Measurements from ENCODE around the gene MVP. TPM values are rescaled to one million over a fixed set of nuclear protein-coding genes. Genes with fewer than 3 reads are reported as not detected.

Gene MVP
- total RNA-seq, 4 donors from 2014 or later = 82.2 to 162 (median 129) TPM

DNA sequence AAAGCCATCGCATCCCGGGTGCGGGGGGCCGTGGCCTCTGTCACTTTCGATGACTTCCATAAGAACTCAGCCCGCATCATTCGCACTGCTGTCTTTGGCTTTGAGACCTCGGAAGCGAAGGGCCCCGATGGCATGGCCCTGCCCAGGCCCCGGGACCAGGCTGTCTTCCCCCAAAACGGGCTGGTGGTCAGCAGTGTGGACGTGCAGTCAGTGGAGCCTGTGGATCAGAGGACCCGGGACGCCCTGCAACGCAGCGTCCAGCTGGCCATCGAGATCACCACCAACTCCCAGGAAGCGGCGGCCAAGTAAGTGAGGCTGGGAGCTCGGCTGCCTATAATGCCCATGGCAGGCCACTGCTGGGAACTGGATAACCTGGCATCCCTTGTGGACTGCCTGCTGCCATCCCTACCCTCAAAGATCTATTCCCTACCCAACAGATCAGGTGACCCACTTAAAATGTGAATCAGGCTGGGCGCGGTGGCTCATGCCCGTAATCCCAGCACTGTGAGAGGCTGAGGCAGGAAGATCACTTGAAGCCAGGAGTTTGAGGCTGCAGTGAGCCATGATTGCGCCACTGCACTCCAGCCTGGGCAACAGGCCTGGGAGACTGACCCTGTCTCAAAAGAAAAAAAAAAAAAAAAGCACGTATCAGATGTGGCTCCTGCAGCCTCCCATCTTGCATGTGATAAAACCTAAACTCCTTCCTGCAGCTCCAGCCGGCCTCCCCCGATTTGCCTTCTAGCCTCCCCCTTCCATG, 24.5 kb downstream of the MVP start:
- no peak overlapping the region for H3K4me3 ChIP-seq
- ATAC-seq = peak; percentile 69
- H3K27ac ChIP-seq = peak overlapping the region in 3 of 4 donors; percentile 8 to 61 (median 27)
- H3K9me3 ChIP-seq = no peaks in the 10 kb centered on the region
- H3K36me3 ChIP-seq = peaks cover 0 to 86% of the 10 kb centered on the region in 2 donors
- WGBS, 2 donors (ENCODE audit: low coverage in 1 of 2) = 56 to 59% methylated on average over 3 to 4 of the region's 28 CpGs
- H3K4me1 ChIP-seq = peaks cover 0 to 28% (median 4%) of the 10 kb centered on the region in 3 donors
- no peaks in the 10 kb centered on the region for H3K27me3 ChIP-seq
- no peak for TF ChIP-seq EP300 (IDR thresholded peaks at IDR 0.05)
- no peak for TF ChIP-seq CTCF (IDR thresholded peaks at IDR 0.05)
- TF ChIP-seq POLR2A (IDR thresholded peaks at IDR 0.05) = no peak
- TF ChIP-seq POLR2AphosphoS5 (IDR thresholded peaks at IDR 0.05) = peak; percentile 7

- TF ChIP-seq POLR2A (IDR thresholded peaks at IDR 0.05) (no peak), POLR2AphosphoS5 (IDR thresholded peaks at IDR 0.05) (no peak), EP300 (IDR thresholded peaks at IDR 0.05) (no peak), CTCF (IDR thresholded peaks at IDR 0.05) (no peak)
- ATAC-seq = no peak
- no peaks in the 10 kb centered on the region for H3K9me3 ChIP-seq
- peaks cover 0 to 32% (median 4%) of the 10 kb centered on the region in 3 donors for H3K4me1 ChIP-seq
- no peak overlapping the region for H3K4me3 ChIP-seq
- WGBS, 2 donors (ENCODE audit: low coverage in 1 of 2) = 100% methylated on average over 1 of the region's 18 CpGs; no CpG with 5 or more reads in 1 of the 2 donors
- peak overlapping the region in 2 of 4 donors; percentile 11 to 12 for H3K27ac ChIP-seq
- no peaks in the 10 kb centered on the region for H3K27me3 ChIP-seq
- H3K36me3 ChIP-seq = peaks cover 0 to 77% of the 10 kb centered on the region in 2 donors
These were observed 25.4 kb downstream of the MVP start for GRCh38 chr16:29845656-29846055.

GRCh38 chr16:29848420-29849297, 28.4 kb downstream of the MVP start:
- WGBS, 2 donors (ENCODE audit: low coverage in 1 of 2) = 43 to 60% methylated on average over 1 of the region's 15 CpGs
- Histone ChIP-seq H3K4me3 (no peak overlapping the region), H3K27me3 (no peaks in the 10 kb centered on the region)

DNA sequence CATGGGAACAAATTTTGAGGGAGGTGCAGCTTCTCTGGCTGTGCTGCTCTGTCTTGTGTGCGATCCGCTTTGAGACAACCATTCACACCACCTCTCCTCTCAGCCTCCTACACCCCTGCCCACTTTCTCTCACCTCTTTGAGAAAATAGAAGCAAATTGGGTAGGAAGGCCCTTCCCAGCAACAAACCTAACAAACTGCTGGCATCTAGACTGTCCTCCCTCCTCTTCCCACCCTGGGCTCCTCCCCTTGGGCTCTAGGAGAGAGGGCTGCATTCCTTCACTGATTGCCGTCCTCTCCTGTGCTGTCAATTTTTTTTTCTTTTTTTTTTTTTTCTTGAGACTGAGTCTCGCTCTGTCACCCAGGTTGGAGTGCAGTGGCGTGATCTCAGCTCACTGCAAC, 29.2 kb downstream of the MVP start:
- no peak overlapping the region for H3K4me3 ChIP-seq
- H3K27ac ChIP-seq = peak overlapping the region in 3 of 4 donors; percentile 21 to 56 (median 48)
- H3K36me3 ChIP-seq = peaks cover 0 to 40% of the 10 kb centered on the region in 2 donors
- 33 to 47% methylated on average over 1 to 4 of the region's 5 CpGs for WGBS, 2 donors (ENCODE audit: low coverage in 1 of 2)
- TF ChIP-seq POLR2AphosphoS5 (IDR thresholded peaks at IDR 0.05) (no peak), CTCF (IDR thresholded peaks at IDR 0.05) (no peak), POLR2A (IDR thresholded peaks at IDR 0.05) (no peak), EP300 (IDR thresholded peaks at IDR 0.05) (no peak)
- H3K27me3 ChIP-seq = no peaks in the 10 kb centered on the region
- no peak for ATAC-seq
- no peaks in the 10 kb centered on the region for H3K9me3 ChIP-seq
- H3K4me1 ChIP-seq = peaks cover 0 to 29% (median 4%) of the 10 kb centered on the region in 3 donors

More at GRCh38 chr16:29848420-29849297, 28.4 kb downstream of the MVP start:
- no peaks in the 10 kb centered on the region for H3K9me3 ChIP-seq
- H3K27ac ChIP-seq = peak overlapping the region in 3 of 4 donors; percentile 21 to 56 (median 48)
- ATAC-seq = peak; percentile 77
- peaks cover 0 to 48% of the 10 kb centered on the region in 2 donors for H3K36me3 ChIP-seq
- peaks cover 0 to 32% (median 4%) of the 10 kb centered on the region in 3 donors for H3K4me1 ChIP-seq
- TF ChIP-seq POLR2AphosphoS5 (IDR thresholded peaks at IDR 0.05) (no peak), CTCF (IDR thresholded peaks at IDR 0.05) (peak in 3 of 4 experiments; percentile 81 to 94 (median 87))

All from gastroesophageal sphincter (tissue), 4 donors.